Stimulated activated CD8-positive, alpha-beta memory T cell treated with anti-CD3 and anti-CD28 coated beads, Interleukin-15, amount 100 ng/mL, for 4 hours (primary cell): ENCODE results near the gene EFL1.

Source experiments
- DNase-seq, 2 donors: peaks; one replicate each; pipeline ENCODE4 v3.0.0-alpha.2; 2020; ENCODE audit warnings: low read depth in 2 of 2

Gene EFL1

GRCh38 chr15:82159922-82160321 lies 102.6 kb downstream of the EFL1 start:
- DNase-seq: no peak

GRCh38 chr15:82158811-82159210 lies 103.7 kb downstream of the EFL1 start:
- DNase-seq: no peak

DNA sequence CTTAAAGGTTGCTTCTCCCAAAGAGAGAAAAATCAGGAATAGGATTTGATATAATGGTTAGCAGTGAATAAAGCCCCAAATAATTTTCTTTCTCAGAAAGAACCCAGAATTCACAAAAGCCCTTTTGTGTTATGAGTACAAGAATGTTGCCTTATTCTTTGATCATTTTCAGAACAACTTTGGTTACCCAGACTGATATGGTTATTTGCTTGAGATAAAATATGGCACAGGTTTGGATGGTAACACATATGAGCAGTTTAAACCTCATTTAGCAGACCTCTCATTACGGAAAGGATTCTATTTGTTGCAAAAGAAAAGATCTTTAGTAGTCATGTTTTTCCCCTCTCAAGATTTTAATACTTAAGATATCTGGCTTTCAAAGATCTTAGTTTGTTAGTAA lies 111.9 kb downstream of the EFL1 start:
- no peak for DNase-seq

DNA sequence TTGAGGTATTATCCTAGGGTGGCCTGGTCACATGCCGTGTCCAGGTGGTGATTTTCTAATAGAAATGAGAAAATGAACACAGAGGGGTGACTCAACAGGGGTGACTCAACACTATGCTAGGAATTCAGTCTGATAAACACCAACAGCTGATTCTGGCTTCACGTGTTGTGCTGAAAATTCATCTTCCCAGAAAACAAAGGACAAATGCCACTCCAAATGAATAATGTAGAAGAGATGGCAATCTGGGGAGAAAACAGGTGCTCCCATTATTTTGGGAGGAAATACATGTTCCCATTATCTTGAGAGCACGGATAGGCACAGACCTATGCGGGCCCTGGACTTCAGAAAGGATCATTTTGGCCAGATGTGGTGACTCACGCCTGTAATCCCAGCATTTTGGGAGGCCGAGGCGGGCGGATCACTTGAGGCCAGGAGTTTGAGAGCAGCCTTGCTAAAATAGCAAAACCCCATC lies 115.5 kb downstream of the EFL1 start:
- DNase-seq: no peak

- no peak for DNase-seq
Observed at GRCh38 chr15:82146576-82146975, 116.0 kb downstream of the EFL1 start.

- no peak for DNase-seq
Observed at GRCh38 chr15:82143390-82144385, 118.8 kb downstream of the EFL1 start.

DNA sequence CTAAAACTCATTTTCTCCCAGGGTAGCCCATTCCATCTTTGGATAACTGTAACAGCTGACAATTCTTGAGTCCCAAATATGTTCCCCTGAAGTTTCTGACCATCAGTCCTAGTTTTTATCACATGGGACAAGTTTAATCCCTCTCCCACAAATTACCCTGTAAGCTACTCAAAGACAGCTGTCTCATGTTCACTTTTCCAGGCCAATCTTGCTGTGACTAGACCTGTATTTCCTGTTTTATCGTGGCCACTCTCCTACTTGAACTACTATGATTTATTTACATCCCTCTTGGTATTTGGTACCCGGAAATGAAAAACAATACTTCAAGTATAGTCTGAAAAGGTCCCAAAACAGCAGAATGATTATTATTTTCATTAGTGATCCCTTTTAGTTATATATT lies 121.6 kb downstream of the EFL1 start:
- DNase-seq: no peak

GRCh38 chr15:82139823-82140268 lies 122.7 kb downstream of the EFL1 start:
- DNase-seq: no peak

DNA sequence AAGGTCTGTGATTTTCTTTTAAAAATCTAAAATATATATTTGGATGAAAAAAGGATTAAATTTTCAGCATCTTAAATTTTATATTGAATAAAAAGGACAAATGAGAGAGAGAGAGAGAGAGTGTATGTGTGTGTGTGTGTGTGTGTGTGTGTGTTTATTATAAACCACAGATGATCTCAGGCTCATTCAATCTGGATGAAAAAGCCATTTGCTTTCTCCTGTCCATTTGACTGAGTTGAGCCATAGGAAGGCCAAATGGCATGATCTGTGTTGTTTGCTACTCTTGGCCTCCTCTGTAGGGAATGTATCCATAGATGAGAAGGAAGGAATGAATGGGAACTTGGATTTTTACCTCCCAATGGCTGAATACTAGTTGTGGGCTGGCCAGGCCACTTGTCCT lies 124.2 kb downstream of the EFL1 start:
- DNase-seq: no peak

DNA sequence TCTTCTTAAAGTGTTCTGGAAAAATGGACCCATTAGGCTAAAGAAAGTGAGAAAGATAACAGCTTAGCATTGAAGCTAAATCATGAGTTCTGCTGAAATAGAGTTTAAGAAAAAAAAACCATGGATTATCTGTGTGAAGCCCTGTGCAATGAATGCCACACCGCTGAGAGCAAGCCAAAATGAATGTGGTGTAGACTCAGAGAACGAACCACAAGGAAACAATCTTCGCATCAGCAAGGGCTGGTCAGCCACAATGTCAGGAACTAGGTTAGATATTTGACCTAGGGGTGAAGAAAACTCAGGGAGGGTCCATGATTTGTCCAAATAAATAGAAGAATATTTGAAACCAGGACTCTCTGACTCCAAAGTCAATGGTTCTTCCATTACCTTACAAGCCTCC lies 125.3 kb downstream of the EFL1 start:
- DNase-seq: no peak

GRCh38 chr15:82136120-82136519 lies 126.4 kb downstream of the EFL1 start:
- no peak for DNase-seq

GRCh38 chr15:82135638-82136037 lies 126.9 kb downstream of the EFL1 start:
- no peak for DNase-seq

DNA sequence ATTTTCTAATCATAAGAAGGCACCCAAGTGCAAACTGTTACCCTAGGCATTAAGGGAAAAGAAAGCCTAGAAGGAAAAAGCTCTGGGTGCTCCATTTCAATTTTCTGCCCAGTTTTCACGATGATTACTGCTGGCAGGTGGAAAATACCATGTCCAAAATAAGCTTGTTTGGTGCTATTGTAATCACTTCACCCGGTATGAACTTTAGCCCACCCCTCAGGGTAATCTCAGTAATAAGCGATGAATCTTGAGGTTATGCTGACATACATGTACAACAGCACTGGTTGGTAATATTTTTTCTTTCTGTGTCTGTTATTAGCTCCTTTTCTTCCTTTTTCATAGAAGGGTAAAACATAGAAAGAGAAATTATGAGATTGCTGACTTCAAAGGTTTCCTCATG lies 128.1 kb downstream of the EFL1 start:
- no peak for DNase-seq

GRCh38 chr15:82133251-82133650 lies 129.3 kb downstream of the EFL1 start:
- no peak for DNase-seq

GRCh38 chr15:82132742-82133141 lies 129.8 kb downstream of the EFL1 start:
- no peak for DNase-seq

- DNase-seq: no peak
Observed at GRCh38 chr15:82132096-82132495, 130.4 kb downstream of the EFL1 start.

- no peak for DNase-seq
Observed at GRCh38 chr15:82130248-82130647, 132.3 kb downstream of the EFL1 start.

GRCh38 chr15:82129761-82130160 lies 132.8 kb downstream of the EFL1 start:
- DNase-seq: no peak

DNA sequence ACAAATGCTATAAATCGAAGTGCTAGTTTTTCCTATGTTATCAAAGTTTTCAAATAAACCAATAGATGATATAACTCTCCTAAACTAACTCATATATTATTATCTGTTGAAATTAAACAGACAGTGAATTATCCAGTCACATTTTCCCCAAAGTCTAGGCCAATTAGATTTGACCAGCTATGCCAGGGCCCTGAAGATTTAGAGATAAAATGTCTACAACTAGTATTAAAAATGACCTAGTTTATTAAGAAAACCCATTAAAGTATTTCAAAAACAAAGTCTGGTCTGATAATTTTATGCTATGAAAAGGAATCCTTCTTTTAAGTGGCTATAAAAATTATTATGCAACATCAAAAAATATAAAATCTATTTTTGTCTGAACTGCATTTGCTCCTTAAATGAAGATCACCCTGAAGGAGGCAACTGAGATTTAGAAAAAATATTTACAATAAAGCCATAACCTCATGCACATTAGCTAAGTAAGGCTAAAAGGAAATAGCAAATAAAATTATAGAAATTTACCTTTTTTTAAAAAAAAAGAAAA lies 133.3 kb downstream of the EFL1 start:
- no peak for DNase-seq

GRCh38 chr15:82128401-82129148 lies 134.0 kb downstream of the EFL1 start:
- DNase-seq: no peak

DNA sequence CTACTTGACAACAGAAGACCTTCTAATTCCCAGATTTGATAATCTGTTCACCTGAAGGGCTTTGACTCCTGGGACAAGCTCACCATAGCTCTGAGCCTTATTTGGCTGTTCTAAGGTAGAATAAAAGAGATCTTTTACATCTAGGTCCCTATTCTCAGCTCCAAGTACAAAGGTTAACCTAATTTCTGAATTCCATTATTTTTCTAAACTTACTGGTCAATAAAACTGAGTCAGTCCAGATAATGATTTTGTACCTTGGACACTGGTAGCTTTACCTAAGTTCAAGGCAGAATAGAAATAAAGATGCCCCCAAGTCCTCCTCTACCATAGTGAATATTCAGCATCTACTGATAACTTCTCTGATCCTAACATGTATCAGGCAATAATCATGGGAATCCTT lies 135.0 kb downstream of the EFL1 start:
- no peak for DNase-seq

- DNase-seq: no peak
Observed at GRCh38 chr15:82126346-82126745, 136.2 kb downstream of the EFL1 start.
